GM12878 (cell line): ENCODE data around the gene AP1S1. TPM values are rescaled to one million over a fixed set of nuclear protein-coding genes. Genes with fewer than 3 reads are reported as not detected.
A peak's percentile ranks its signal among the peaks of the same experiment; 100 is the strongest.

Experiments
- ATAC-seq: fragments of 200-7000 bp; cut with Tn5 transposase; 3 replicates; pipeline ENCODE4 v1.9.1; 2020; ENCODE audit warnings: mild to moderate bottlenecking, moderate library complexity
- BruUV-seq: library from RNA; stranded (reverse); fragments of 400-500 nt; replicated peaks from 2 replicates; lab custom pipeline; 2021; lab: Mats Ljungman, UMichigan
- CTCF ChIA-PET: fragments of 300-600 bp; sonication (Branson Sonifier 250); formaldehyde crosslinking; extraction: SDS; loops from one replicate; lab custom pipeline; 2021; ENCODE audit warnings: inconsistent platforms; lab: Yijun Ruan, JAX
- POLR2A ChIA-PET: fragments of 350-600 bp; formaldehyde crosslinking; extraction: SDS; loops from one replicate; lab custom pipeline; 2021; ENCODE audit warnings: inconsistent platforms; lab: Charles Lee
- RAD21 ChIA-PET: fragments of 300-600 bp; sonication (Branson Sonifier 250); formaldehyde crosslinking; loops from one replicate; lab custom pipeline; 2023; ENCODE audit warnings: antibody characterized with exemption; ENCODE audit not compliant: unreplicated experiment; lab: Charles Lee
- SMC1A ChIA-PET: fragments of 300-600 bp; sonication (Branson Sonifier 250); formaldehyde crosslinking; loops from one replicate; lab custom pipeline; 2023; ENCODE audit not compliant: unreplicated experiment, uncharacterized antibody; lab: Charles Lee
- DNase-seq: peaks from one replicate; pipeline ENCODE4 v3.0.0-alpha.2; 2011; ENCODE audit warnings: low read depth, low spot score
- FAIRE-seq: peaks from 3 replicates; lab custom pipeline; 2011; peaks lifted over from hg19 to GRCh38; lab: Jason Lieb, UNC
- H2AFZ ChIP-seq: 2 replicates; pipeline ENCODE4 v1.6.0; 2011; ENCODE audit warnings: low read depth, low read length, control low read depth; ENCODE audit not compliant: control insufficient read depth
- H3K27ac ChIP-seq: 2 replicates; pipeline ENCODE4 v1.5.1; 2011; ENCODE audit warnings: control low read depth; ENCODE audit not compliant: control insufficient read depth, insufficient read depth
- H3K27me3 ChIP-seq, 2 experiments: replicated peaks in 1 of 2; 2 replicates each; pipeline versions ENCODE4 v1.6.0 to v1.6.1; 2011; ENCODE audit warnings: low read length in 1 of 2; ENCODE audit not compliant: control insufficient read depth in 2 of 2, insufficient read depth in 2 of 2
- H3K36me3 ChIP-seq, 2 experiments: 2 replicates each; pipeline ENCODE4 v1.5.1; 2011; ENCODE audit warnings: low read length in 1 of 2; ENCODE audit not compliant: control insufficient read depth in 2 of 2, insufficient read depth in 2 of 2
- H3K4me1 ChIP-seq: 2 replicates; pipeline ENCODE4 v1.6.1; 2011; ENCODE audit warnings: mild to moderate bottlenecking, low read length, moderate library complexity, mixed read lengths; ENCODE audit not compliant: control insufficient read depth, insufficient read depth
- H3K4me2 ChIP-seq: 2 replicates; pipeline ENCODE4 v1.6.0; 2011; ENCODE audit warnings: control low read depth; ENCODE audit not compliant: control insufficient read depth, insufficient read depth
- H3K4me3 ChIP-seq: fragments of 200-600 bp; sonication (generic); 2 replicates; pipeline ENCODE4 v1.5.1; 2016
- H3K79me2 ChIP-seq: 2 replicates; pipeline ENCODE4 v1.6.0; 2011; ENCODE audit warnings: low read length; ENCODE audit not compliant: control insufficient read depth, insufficient read depth
- H3K9ac ChIP-seq: 2 replicates; pipeline ENCODE4 v1.8.0; 2011; ENCODE audit warnings: low read length, control low read depth, mixed read lengths; ENCODE audit not compliant: control insufficient read depth, insufficient read depth
- H3K9me3 ChIP-seq: replicated peaks from 3 replicates; pipeline ENCODE4 v1.5.1; 2011; ENCODE audit warnings: mild to moderate bottlenecking, low read length; ENCODE audit not compliant: control insufficient read depth, insufficient read depth
- H4K20me1 ChIP-seq: 2 replicates; pipeline ENCODE4 v1.6.0; 2011; ENCODE audit not compliant: control insufficient read depth, insufficient read depth
- CEBPZ ChIP-seq: fragments of 150-350 bp; IDR thresholded peaks from 2 replicates; pipeline ENCODE4 v1.6.1; 2016; ENCODE audit warnings: low read depth, low read length
- EZH2 ChIP-seq: IDR thresholded peaks from 2 replicates; pipeline ENCODE4 v1.6.1; 2012; ENCODE audit warnings: low read depth, mild to moderate bottlenecking, control low read depth, inconsistent platforms, low read length, borderline replicate concordance; ENCODE audit not compliant: control insufficient read depth
- REST ChIP-seq: IDR thresholded peaks from 2 replicates; pipeline ENCODE4 v1.6.1; 2012; ENCODE audit warnings: mild to moderate bottlenecking, low read depth, low read length
- SUZ12 ChIP-seq: fragments of 200-600 bp; sonication (generic); IDR thresholded peaks from one replicate; pipeline ENCODE4 v1.6.1; 2018; ENCODE audit warnings: antibody characterized with exemption, mild to moderate bottlenecking; ENCODE audit not compliant: unreplicated experiment
- WGBS: methylation state at CpG from one replicate; pipeline ENCODE4 v1.1.6; 2016; ENCODE audit warnings: low lambda C conversion rate; ENCODE audit not compliant: insufficient replicate concordance, insufficient coverage; ENCODE audit errors: missing lambda C conversion rate; 5-methylcytosine and 5-hydroxymethylcytosine counted together
- in situ Hi-C: fragments of 300-500 bp; cut with MboI; formaldehyde crosslinking; loops from 9 replicates; pipeline ENCODE4 v1.14.3; 2018; ENCODE audit warnings: mixed read lengths
- intact Hi-C: fragments of 100-400 bp; cut with micrococcal nuclease; formaldehyde crosslinking; loops from one replicate; pipeline ENCODE4 v1.14.2; 2022; ENCODE audit not compliant: unreplicated experiment
- polyA plus RNA-seq, 11 experiments: library from polyadenylated mRNA; depleted of rRNA in 4 of 11; unstranded in 6 of 11; stranded (reverse) in 5 of 11; fragments of >200 nt; fragmentation: Nextera tagmentation in 4 of 11; fragmentation: Illumina TruSeq in 1 of 11; extraction: Ambion mirVana in 4 of 11; extraction: Trizol in 1 of 11; gene quantifications; 1 replicate in 1 of 11; 2 replicates in 10 of 11; pipeline versions ENCODE4 v1.2.1 to v1.2.3, GENCODE V29; 2011 to 2016; ENCODE audit warnings: inconsistent platforms in 2 of 11, missing spikeins in 2 of 11, low read depth in 1 of 11
- total RNA-seq, 4 experiments: library from RNA; depleted of rRNA in 3 of 4; stranded (reverse); fragments of >200 nt in 3 of 4; fragmentation: Illumina TruSeq in 1 of 4; extraction: Trizol in 1 of 4; gene quantifications; 2 replicates each; pipeline versions ENCODE4 v1.2.1 to v1.2.3, GENCODE V29; 2013 to 2021

AP1S1 gene
- total and polyA plus RNA-seq, 10 of the 15 experiments (the other 5 are each of a cell fraction or from before 2014, with no cell fraction given): 2.5 to 121 (median 54.9) TPM

- H3K36me3 ChIP-seq: peaks cover 0 to 4% of the 10 kb centered on the region in 2 experiments; a peak in 3 of 4 replicates
- no peak for ATAC-seq
- no peak overlapping the region for H3K9ac ChIP-seq
- intact Hi-C loops: no loop called here
- in situ Hi-C loops: no loop called here
- no peaks in the 10 kb centered on the region; the same call in 2 of the 3 replicates for H3K9me3 ChIP-seq
- H3K27me3 ChIP-seq: peaks cover 9 to 25% of the 10 kb centered on the region in 2 experiments; a peak in 3 of 4 replicates
- H4K20me1 ChIP-seq: no peaks in the 10 kb centered on the region
- RAD21 ChIA-PET: interaction anchor here (1.3 kb wide), 1 partner anchor 27 kb away, joined by 3 read pairs; no protein-coding TSS in a partner anchor
- peak; percentile 65 for TF ChIP-seq SUZ12
- 0 out of 2 replicates have a peak, but pooled peaks have one; percentile 24 for TF ChIP-seq EZH2
- no peak for TF ChIP-seq CEBPZ
- TF ChIP-seq REST: peak; percentile 81
- TF ChIP-seq, all 136 proteins: peak for 3
- no peaks in the 10 kb centered on the region for H3K79me2 ChIP-seq
- peaks cover 4% of the 10 kb centered on the region for H3K4me1 ChIP-seq
- peak overlapping the region; percentile 54; the same call in 1 of the 2 replicates for H3K4me2 ChIP-seq
- ChIA-PET SMC1A (interaction anchor here (1.9 kb wide), 1 partner anchor 20 kb away, joined by 8 read pairs; no protein-coding TSS in a partner anchor), CTCF (interaction anchor here (2.4 kb wide), 1 partner anchor 20 kb away, joined by 17 read pairs; no protein-coding TSS in a partner anchor), POLR2A (no interaction called here)
- no peak overlapping the region for H2AFZ ChIP-seq
- no peak overlapping the region for H3K27ac ChIP-seq
- peak overlapping the region; percentile 55; the same call in 1 of the 2 replicates for H3K4me3 ChIP-seq
- 14% methylated on average over 66 of the region's 75 CpGs for WGBS
- no peak for FAIRE-seq
- no TSS peak for BruUV-seq
- DNase-seq: no peak
These were observed 10.0 kb downstream of the AP1S1 start for GRCh38 chr7:101164071-101164840.
